ENCODE data around the gene PARL. TPM values are rescaled to one million over a fixed set of nuclear protein-coding genes. Genes with fewer than 3 reads are reported as not detected.
A peak's percentile ranks its signal among the peaks of the same experiment; 100 is the strongest.

Gene PARL
- total RNA-seq, 1 experiment from 2014 or later: 91.3 TPM

DNA sequence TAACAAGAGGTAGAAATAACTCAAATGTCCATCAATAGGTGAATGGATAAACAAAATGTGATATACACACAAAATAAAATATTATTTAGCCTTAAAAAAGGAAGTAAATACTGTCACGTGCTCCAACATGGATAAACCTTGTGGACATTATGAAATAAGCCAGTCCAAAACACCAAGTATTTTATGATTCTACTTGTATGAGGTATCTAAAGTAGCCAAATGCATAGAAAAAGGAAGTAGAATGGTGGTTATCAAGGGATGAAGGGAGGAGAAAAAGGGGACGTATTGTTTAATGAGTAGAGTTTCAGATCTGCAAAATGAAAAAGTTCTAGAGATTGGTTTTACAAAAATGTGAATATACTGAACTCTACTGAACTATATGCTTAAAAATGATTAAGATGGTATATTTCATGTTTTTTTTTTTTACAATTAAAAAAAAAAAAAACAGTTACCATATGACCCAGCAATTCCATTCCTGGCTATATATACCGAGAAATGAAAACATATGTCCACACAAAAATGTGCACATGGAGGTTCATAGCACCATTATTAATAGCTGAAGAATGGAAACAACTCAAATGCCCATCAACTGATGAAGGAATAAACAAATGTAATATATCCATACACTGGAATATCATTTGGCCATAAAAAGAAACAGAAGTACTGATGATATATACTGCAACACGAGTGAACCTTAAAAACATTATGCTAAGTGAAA lies 30.2 kb downstream of the PARL start:
- H3K36me3 Mint-ChIP-seq (ENCODE audit: insufficient read depth, unreplicated experiment): peaks cover 59% of the 10 kb centered on the region
- POLR2A ChIA-PET: no interaction called here

DNA sequence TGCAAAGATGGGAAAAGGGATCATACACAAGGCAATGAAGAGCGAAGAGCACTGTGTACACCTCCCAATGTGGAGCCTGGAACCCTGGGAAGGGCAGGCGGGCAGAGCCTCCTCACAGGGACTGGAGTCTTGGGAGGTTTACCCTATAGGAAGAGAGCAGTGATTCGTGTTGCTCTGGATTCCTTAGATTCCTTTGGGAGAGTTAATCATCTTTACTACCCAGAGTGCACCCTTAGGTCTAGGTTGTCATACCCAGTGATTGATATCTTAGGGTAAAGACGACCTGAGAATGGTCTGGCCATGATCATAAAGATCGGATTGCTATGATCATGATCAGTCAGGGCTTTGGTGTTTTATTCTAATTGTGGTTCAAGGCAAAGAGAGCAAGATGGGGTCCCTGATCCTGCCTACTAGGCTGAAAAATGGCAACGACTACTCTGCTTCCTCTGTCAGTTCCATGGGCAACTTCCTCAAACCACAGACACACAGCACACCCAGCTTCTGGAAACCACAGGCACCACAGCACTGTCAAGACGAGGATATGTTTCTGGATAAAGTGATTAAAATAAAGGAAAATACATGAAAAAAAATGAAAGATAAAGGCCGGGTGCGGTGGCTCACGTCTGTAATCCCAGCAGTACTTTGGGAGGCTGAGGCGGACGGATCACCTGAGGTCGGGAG lies 38.9 kb downstream of the PARL start:
- Mint-ChIP-seq H3K27ac (ENCODE audit: unreplicated experiment) (peak overlapping the region; percentile 38), H3K4me3 (ENCODE audit: unreplicated experiment) (peak overlapping the region; percentile 7), H3K4me1 (ENCODE audit: low read depth, unreplicated experiment) (peaks cover 12% of the 10 kb centered on the region), H3K36me3 (ENCODE audit: insufficient read depth, unreplicated experiment) (peaks cover 62% of the 10 kb centered on the region), H3K9me3 (ENCODE audit: unreplicated experiment) (no peaks in the 10 kb centered on the region), H3K27me3 (ENCODE audit: insufficient read depth, unreplicated experiment) (no peaks in the 10 kb centered on the region)
- TF ChIP-seq CTCF (IDR thresholded peaks at IDR 0.05; ENCODE audit: insufficient read depth in 1 of 2, low read depth in 1 of 2, low read length in 1 of 2, severe bottlenecking in 1 of 2, unreplicated experiment in 1 of 2): no peak
- no peaks in the 10 kb centered on the region for H3K9me3 ChIP-seq
- ChIA-PET CTCF (no interaction called here), POLR2A (no interaction called here)
- H3K27me3 ChIP-seq (replicated peaks; ENCODE audit: control insufficient read depth, insufficient read depth, low read length): no peaks in the 10 kb centered on the region
- peak in 1 of 2 experiments; percentile 15 for DNase-seq
- H3K4me1 ChIP-seq: peaks cover 17% of the 10 kb centered on the region
- no peak overlapping the region for H3K4me3 ChIP-seq (ENCODE audit: low read depth, low read length)
- intact Hi-C loops (cut with micrococcal nuclease; ENCODE audit: unreplicated experiment): no loop called here
- peaks cover 2% of the 10 kb centered on the region; the same call in 1 of the 2 replicates for H3K36me3 ChIP-seq (ENCODE audit: control insufficient read depth, insufficient read depth, low read length)
- BruUV-seq (replicated peaks): no TSS peak

More for the DNA sequence above, 30.2 kb downstream of the PARL start:
- no peaks in the 10 kb centered on the region for H3K9me3 Mint-ChIP-seq (ENCODE audit: unreplicated experiment)
- no peak overlapping the region for H3K27ac Mint-ChIP-seq (ENCODE audit: unreplicated experiment)
- H3K4me1 Mint-ChIP-seq (ENCODE audit: low read depth, unreplicated experiment): no peaks in the 10 kb centered on the region
- Histone ChIP-seq H3K4me1 (no peaks in the 10 kb centered on the region), H3K4me3 (ENCODE audit: low read depth, low read length) (no peak overlapping the region), H3K27me3 (replicated peaks; ENCODE audit: control insufficient read depth, insufficient read depth, low read length) (no peaks in the 10 kb centered on the region), H3K36me3 (ENCODE audit: control insufficient read depth, insufficient read depth, low read length) (no peaks in the 10 kb centered on the region), H3K9me3 (no peaks in the 10 kb centered on the region)
- TF ChIP-seq CTCF (IDR thresholded peaks at IDR 0.05; ENCODE audit: insufficient read depth in 1 of 2, low read depth in 1 of 2, low read length in 1 of 2, severe bottlenecking in 1 of 2, unreplicated experiment in 1 of 2): no peak
- no TSS peak for BruUV-seq (replicated peaks)
- intact Hi-C loops (cut with micrococcal nuclease; ENCODE audit: unreplicated experiment): no loop called here
- CTCF ChIA-PET: no interaction called here
- no peak for DNase-seq
- H3K4me3 Mint-ChIP-seq (ENCODE audit: unreplicated experiment): no peak overlapping the region
- H3K27me3 Mint-ChIP-seq (ENCODE audit: insufficient read depth, unreplicated experiment): no peaks in the 10 kb centered on the region

- no peaks in the 10 kb centered on the region for H3K9me3 Mint-ChIP-seq (ENCODE audit: unreplicated experiment)
- Histone ChIP-seq H3K36me3 (ENCODE audit: control insufficient read depth, insufficient read depth, low read length) (peaks cover 2% of the 10 kb centered on the region; the same call in 1 of the 2 replicates), H3K4me3 (ENCODE audit: low read depth, low read length) (no peak overlapping the region), H3K9me3 (no peaks in the 10 kb centered on the region), H3K4me1 (peaks cover 17% of the 10 kb centered on the region), H3K27me3 (replicated peaks; ENCODE audit: control insufficient read depth, insufficient read depth, low read length) (no peaks in the 10 kb centered on the region)
- BruUV-seq (replicated peaks): no TSS peak
- peaks cover 12% of the 10 kb centered on the region for H3K4me1 Mint-ChIP-seq (ENCODE audit: low read depth, unreplicated experiment)
- peak overlapping the region; percentile 7 for H3K4me3 Mint-ChIP-seq (ENCODE audit: unreplicated experiment)
- TF ChIP-seq CTCF (IDR thresholded peaks at IDR 0.05; ENCODE audit: insufficient read depth in 1 of 2, low read depth in 1 of 2, low read length in 1 of 2, severe bottlenecking in 1 of 2, unreplicated experiment in 1 of 2): no peak
- ChIA-PET CTCF (no interaction called here), POLR2A (no interaction called here)
- intact Hi-C loops (cut with micrococcal nuclease; ENCODE audit: unreplicated experiment): no loop called here
- H3K36me3 Mint-ChIP-seq (ENCODE audit: insufficient read depth, unreplicated experiment): peaks cover 58% of the 10 kb centered on the region
- DNase-seq: no peak
- no peaks in the 10 kb centered on the region for H3K27me3 Mint-ChIP-seq (ENCODE audit: insufficient read depth, unreplicated experiment)
- H3K27ac Mint-ChIP-seq (ENCODE audit: unreplicated experiment): peak overlapping the region; percentile 38
Measured at GRCh38 chr3:183845090-183845489, 39.6 kb downstream of the PARL start.
